WTC11 (cell line): Measurements from ENCODE around the gene ZNF236.

ENCODE experiments used
- ATF2 ChIP-seq: sonication (generic); formaldehyde crosslinking; IDR thresholded peaks from 2 replicates; pipeline ENCODE4 v1.8.1; 2022; ENCODE audit warnings: low read depth, missing genetic modification reagents, borderline replicate concordance
- ELF4 ChIP-seq: sonication (generic); formaldehyde crosslinking; IDR thresholded peaks from 2 replicates; pipeline ENCODE4 v1.8.1; 2022; ENCODE audit warnings: low read depth, mild to moderate bottlenecking, moderate library complexity, missing genetic modification reagents
- ETV6 ChIP-seq: sonication (generic); formaldehyde crosslinking; IDR thresholded peaks from 2 replicates; pipeline ENCODE4 v1.8.1; 2022; ENCODE audit warnings: mild to moderate bottlenecking, missing genetic modification reagents
- FOXP1 ChIP-seq: sonication (generic); formaldehyde crosslinking; IDR thresholded peaks from 2 replicates; pipeline ENCODE4 v1.8.0; 2022; ENCODE audit warnings: missing genetic modification reagents, mild to moderate bottlenecking, moderate library complexity, borderline replicate concordance
- SMAD3 ChIP-seq: sonication (generic); formaldehyde crosslinking; IDR thresholded peaks from 2 replicates; pipeline ENCODE4 v1.8.0; 2022; ENCODE audit warnings: missing genetic modification reagents, mild to moderate bottlenecking, borderline replicate concordance
- ZNF317 ChIP-seq: sonication (generic); formaldehyde crosslinking; IDR thresholded peaks from 2 replicates; pipeline ENCODE4 v1.8.1; 2023; ENCODE audit warnings: low read depth, mild to moderate bottlenecking, moderate library complexity, missing genetic modification reagents, borderline replicate concordance
- ZNF416 ChIP-seq: fragments of 250-450 bp; sonication (Bioruptor Pico); IDR thresholded peaks from 2 replicates; pipeline ENCODE4 v1.9.0; 2021; ENCODE audit warnings: mild to moderate bottlenecking, inconsistent platforms
- TF ChIP-seq, protein P1 (sequence below): fragments of 200-600 bp; IDR thresholded peaks from 2 replicates; pipeline ENCODE4 v1.8.0; 2022; ENCODE audit warnings: antibody characterized with exemption
- TF ChIP-seq, protein P2 (sequence below): sonication (generic); formaldehyde crosslinking; IDR thresholded peaks from 2 replicates; pipeline ENCODE4 v1.8.1; 2022; ENCODE audit warnings: missing genetic modification reagents, borderline replicate concordance

- TF ChIP-seq, protein P1, sequence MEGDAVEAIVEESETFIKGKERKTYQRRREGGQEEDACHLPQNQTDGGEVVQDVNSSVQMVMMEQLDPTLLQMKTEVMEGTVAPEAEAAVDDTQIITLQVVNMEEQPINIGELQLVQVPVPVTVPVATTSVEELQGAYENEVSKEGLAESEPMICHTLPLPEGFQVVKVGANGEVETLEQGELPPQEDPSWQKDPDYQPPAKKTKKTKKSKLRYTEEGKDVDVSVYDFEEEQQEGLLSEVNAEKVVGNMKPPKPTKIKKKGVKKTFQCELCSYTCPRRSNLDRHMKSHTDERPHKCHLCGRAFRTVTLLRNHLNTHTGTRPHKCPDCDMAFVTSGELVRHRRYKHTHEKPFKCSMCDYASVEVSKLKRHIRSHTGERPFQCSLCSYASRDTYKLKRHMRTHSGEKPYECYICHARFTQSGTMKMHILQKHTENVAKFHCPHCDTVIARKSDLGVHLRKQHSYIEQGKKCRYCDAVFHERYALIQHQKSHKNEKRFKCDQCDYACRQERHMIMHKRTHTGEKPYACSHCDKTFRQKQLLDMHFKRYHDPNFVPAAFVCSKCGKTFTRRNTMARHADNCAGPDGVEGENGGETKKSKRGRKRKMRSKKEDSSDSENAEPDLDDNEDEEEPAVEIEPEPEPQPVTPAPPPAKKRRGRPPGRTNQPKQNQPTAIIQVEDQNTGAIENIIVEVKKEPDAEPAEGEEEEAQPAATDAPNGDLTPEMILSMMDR, result no peak
- TF ChIP-seq ZNF317 (CRISPR knock-in tag) (no peak), ETV6 (CRISPR knock-in tag) (no peak), FOXP1 (CRISPR knock-in tag) (no peak), ELF4 (CRISPR knock-in tag) (no peak), SMAD3 (no peak), ZNF416 (CRISPR knock-in tag) (no peak), ATF2 (CRISPR knock-in tag) (no peak)
- TF ChIP-seq, protein P2, sequence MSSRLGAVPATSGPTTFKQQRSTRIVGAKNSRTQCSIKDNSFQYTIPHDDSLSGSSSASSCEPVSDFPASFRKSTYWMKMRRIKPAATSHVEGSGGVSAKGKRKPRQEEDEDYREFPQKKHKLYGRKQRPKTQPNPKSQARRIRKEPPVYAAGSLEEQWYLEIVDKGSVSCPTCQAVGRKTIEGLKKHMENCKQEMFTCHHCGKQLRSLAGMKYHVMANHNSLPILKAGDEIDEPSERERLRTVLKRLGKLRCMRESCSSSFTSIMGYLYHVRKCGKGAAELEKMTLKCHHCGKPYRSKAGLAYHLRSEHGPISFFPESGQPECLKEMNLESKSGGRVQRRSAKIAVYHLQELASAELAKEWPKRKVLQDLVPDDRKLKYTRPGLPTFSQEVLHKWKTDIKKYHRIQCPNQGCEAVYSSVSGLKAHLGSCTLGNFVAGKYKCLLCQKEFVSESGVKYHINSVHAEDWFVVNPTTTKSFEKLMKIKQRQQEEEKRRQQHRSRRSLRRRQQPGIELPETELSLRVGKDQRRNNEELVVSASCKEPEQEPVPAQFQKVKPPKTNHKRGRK (CRISPR knock-in tag), result no peak
Observed at GRCh38 chr18:76794326-76794725, 28.0 kb upstream of the ZNF236 start.
